Peyer's patch (tissue), 4 donors: Measurements from ENCODE around the gene ELAVL4. TPM values are rescaled to one million over a fixed set of nuclear protein-coding genes. Genes with fewer than 3 reads are reported as not detected.
"Not testable (repeated sequence)": the region's sequence is repeated elsewhere in the genome, so short reads cannot be mapped to it uniquely, and the experiment has no call there.

Source experiments
- DNase-seq, 3 donors: peaks; one replicate each; pipeline ENCODE4 v3.0.0-alpha.2; 2017 to 2019
- H3K27ac ChIP-seq, 4 donors: fragments of 200-600 bp; sonication (generic); one replicate each; pipeline ENCODE4 v1.5.1; 2016 to 2019
- H3K27me3 ChIP-seq, 2 donors: fragments of 200-600 bp; sonication (generic); one replicate each; pipeline ENCODE4 v1.5.1; 2019
- H3K36me3 ChIP-seq, 3 donors: fragments of 200-600 bp; sonication (generic); one replicate each; pipeline ENCODE4 v1.5.1; 2016 to 2019
- H3K4me1 ChIP-seq, 4 donors: fragments of 200-600 bp; sonication (generic); one replicate each; pipeline ENCODE4 v1.5.1; 2016 to 2019
- H3K4me3 ChIP-seq, 4 donors: fragments of 200-600 bp; sonication (generic); 1 replicate in 3 of 4; 2 replicates in 1 of 4; pipeline ENCODE4 v1.5.1; 2016 to 2019; ENCODE audit warnings: mild to moderate bottlenecking in 1 of 4
- H3K9me3 ChIP-seq, 4 donors: fragments of 200-600 bp; sonication (generic); one replicate each; pipeline ENCODE4 v1.5.1; 2016 to 2019; ENCODE audit warnings: mild to moderate bottlenecking in 1 of 4
- CTCF ChIP-seq, 6 experiments: fragments of 450-650 bp in 4 of 6; fragments of 200-600 bp in 2 of 6; sonication (generic) in 1 of 6; IDR thresholded peaks; one replicate each; pipeline ENCODE4 v1.5.1; 2017 to 2019; ENCODE audit warnings: antibody characterized with exemption in 6 of 6, mild to moderate bottlenecking in 3 of 6, moderate library complexity in 1 of 6
- POLR2A ChIP-seq, 2 donors: fragments of 450-650 bp; IDR thresholded peaks; one replicate each; pipeline ENCODE4 v1.5.1; 2017; ENCODE audit warnings: antibody characterized with exemption in 2 of 2, mild to moderate bottlenecking in 2 of 2, moderate library complexity in 2 of 2
- total RNA-seq, 4 donors: library from RNA; depleted of rRNA; stranded (reverse); fragments of >200 nt; gene quantifications; one replicate each; pipeline ENCODE4 v1.1.0, GENCODE V29; 2016

The ELAVL4 gene
- total RNA-seq, 4 donors from 2014 or later, result 0.18 to 5.5 (median 2.6) TPM

- H3K36me3 ChIP-seq, result no peaks in the 10 kb centered on the region
- H3K4me3 ChIP-seq, result no peak overlapping the region
- TF ChIP-seq CTCF (IDR thresholded peaks at IDR 0.05) (no peak), POLR2A (IDR thresholded peaks at IDR 0.05) (no peak)
- H3K4me1 ChIP-seq, result no peaks in the 10 kb centered on the region
- H3K9me3 ChIP-seq, result no peaks in the 10 kb centered on the region
- no peak overlapping the region for H3K27ac ChIP-seq
- no peaks in the 10 kb centered on the region for H3K27me3 ChIP-seq
- no peak for DNase-seq
Observed at GRCh38 chr1:50158421-50158820, 49.7 kb downstream of the ELAVL4 start.

GRCh38 chr1:50163680-50164079 lies 55.0 kb downstream of the ELAVL4 start:
- H3K36me3 ChIP-seq, result no peaks in the 10 kb centered on the region
- no peak overlapping the region for H3K4me3 ChIP-seq
- no peak overlapping the region for H3K27ac ChIP-seq
- no peak for DNase-seq
- no peaks in the 10 kb centered on the region for H3K4me1 ChIP-seq
- no peaks in the 10 kb centered on the region for H3K9me3 ChIP-seq
- H3K27me3 ChIP-seq, result no peaks in the 10 kb centered on the region
- TF ChIP-seq CTCF (IDR thresholded peaks at IDR 0.05), result no peak
- TF ChIP-seq POLR2A (IDR thresholded peaks at IDR 0.05), result no peak

- not testable (repeated sequence) for H3K4me3 ChIP-seq, H3K36me3 ChIP-seq, H3K9me3 ChIP-seq, H3K27me3 ChIP-seq, H3K4me1 ChIP-seq, DNase-seq, H3K27ac ChIP-seq
Observed at GRCh38 chr1:50166351-50166750, 57.6 kb downstream of the ELAVL4 start.

GRCh38 chr1:50172299-50172698 lies 63.6 kb downstream of the ELAVL4 start:
- no peaks in the 10 kb centered on the region for H3K4me1 ChIP-seq
- H3K9me3 ChIP-seq, result no peaks in the 10 kb centered on the region
- no peaks in the 10 kb centered on the region for H3K27me3 ChIP-seq
- no peak for TF ChIP-seq POLR2A (IDR thresholded peaks at IDR 0.05)
- TF ChIP-seq CTCF (IDR thresholded peaks at IDR 0.05), result no peak
- H3K36me3 ChIP-seq, result no peaks in the 10 kb centered on the region
- no peak overlapping the region for H3K4me3 ChIP-seq
- no peak for DNase-seq
- H3K27ac ChIP-seq, result no peak overlapping the region

- no peaks in the 10 kb centered on the region for H3K36me3 ChIP-seq
- H3K9me3 ChIP-seq, result no peaks in the 10 kb centered on the region
- no peaks in the 10 kb centered on the region for H3K4me1 ChIP-seq
- H3K27me3 ChIP-seq, result no peaks in the 10 kb centered on the region
- TF ChIP-seq POLR2A (IDR thresholded peaks at IDR 0.05), result no peak
- H3K27ac ChIP-seq, result no peak overlapping the region
- H3K4me3 ChIP-seq, result no peak overlapping the region
- DNase-seq, result no peak
Observed at GRCh38 chr1:50174101-50174500, 65.4 kb downstream of the ELAVL4 start.

GRCh38 chr1:50175719-50176639 lies 67.3 kb downstream of the ELAVL4 start:
- Histone ChIP-seq H3K27me3 (no peaks in the 10 kb centered on the region), H3K36me3 (no peaks in the 10 kb centered on the region), H3K27ac (no peak overlapping the region), H3K4me1 (no peaks in the 10 kb centered on the region), H3K4me3 (no peak overlapping the region), H3K9me3 (no peaks in the 10 kb centered on the region)
- no peak for DNase-seq
- TF ChIP-seq POLR2A (IDR thresholded peaks at IDR 0.05) (no peak), CTCF (IDR thresholded peaks at IDR 0.05) (no peak)
